ENCODE results near the gene FAM156A.
A peak's percentile ranks its signal among the peaks of the same experiment; 100 is the strongest.
"Not testable (repeated sequence)": the region's sequence is repeated elsewhere in the genome, so short reads cannot be mapped to it uniquely, and the experiment has no call there.

FAM156A gene

DNA sequence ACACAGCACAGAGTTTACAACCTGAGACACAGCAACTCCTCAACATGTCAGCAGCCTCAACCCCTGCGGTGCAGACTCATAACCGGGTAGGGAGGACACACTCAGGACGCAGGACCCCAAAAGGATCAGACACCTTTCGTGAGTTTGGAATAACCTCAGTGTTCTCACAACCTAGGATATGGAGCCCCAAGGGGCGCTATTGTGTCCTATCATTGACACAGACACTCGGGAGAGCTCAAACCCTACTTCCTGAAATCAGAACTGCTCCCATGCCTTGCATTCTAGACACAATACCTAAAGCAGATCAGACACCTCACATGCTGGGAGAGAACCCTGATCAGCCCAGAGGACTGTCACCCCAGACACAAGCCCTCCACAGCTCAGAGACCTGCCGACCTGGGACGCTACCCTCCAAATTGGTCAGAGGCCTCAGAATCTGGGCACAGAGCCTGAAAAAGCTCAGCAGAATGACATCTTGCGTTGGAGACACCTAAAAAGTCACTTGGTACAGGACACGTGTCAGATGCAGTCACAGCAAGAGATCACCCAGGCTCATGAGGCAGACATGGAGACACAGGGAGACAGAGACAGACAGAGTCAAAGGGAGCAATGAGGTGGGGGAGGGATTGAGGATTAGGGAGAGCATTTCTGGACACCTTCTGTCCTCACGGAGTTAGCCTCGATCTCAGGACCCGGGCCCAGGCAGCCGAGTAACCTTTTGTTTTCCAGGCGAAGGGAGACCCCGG is 8.8 kb upstream of the FAM156A start:
- DNase-seq (ENCODE audit: low read depth): not testable (repeated sequence)

- not testable (repeated sequence) for DNase-seq (ENCODE audit: low read depth)
These were observed 643 bp upstream of the FAM156A start for GRCh38 chrX:52958961-52959360.

DNA sequence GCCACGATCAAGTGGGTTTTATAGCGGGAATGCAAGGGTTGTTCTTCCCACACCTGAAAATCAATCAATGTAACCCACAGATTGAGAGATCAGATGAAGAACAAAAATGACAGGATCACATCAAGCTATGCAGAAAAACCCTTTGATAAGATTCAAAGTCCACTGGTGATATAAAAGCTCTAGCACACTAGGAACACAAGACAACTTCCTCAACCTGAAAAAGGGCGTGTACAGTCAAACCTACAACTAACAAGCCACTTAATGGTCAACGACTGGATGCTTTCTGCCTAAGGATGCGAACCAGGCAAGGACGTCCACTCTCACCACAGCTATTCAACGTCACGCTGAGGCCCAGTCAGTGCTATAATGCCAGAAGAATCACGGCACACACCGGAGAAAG is 8.4 kb downstream of the FAM156A start:
- not testable (repeated sequence) for DNase-seq (ENCODE audit: low read depth)

GRCh38 chrX:52949325-52949724 is 9.0 kb downstream of the FAM156A start:
- DNase-seq (ENCODE audit: low read depth): not testable (repeated sequence)

DNA sequence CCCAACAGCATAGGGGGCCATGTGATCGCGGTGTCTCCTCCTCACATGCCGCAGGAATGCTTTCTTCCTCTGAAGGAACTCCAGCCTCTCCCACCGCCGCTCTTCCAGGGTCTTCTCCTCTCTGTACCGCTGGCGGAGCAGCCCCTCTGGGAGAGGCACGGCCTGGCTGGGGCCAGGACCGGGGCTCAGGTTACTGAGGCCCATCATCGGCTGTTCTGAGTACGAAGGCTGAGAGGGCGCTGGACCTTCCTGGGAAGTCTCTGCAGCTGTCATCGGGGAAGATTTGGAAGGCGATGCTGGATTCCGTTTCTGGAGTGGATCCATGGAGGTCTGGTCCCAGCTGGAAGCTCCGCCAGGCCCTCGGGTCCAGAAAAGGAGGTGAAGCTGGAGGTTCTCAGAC is 10.1 kb downstream of the FAM156A start:
- not testable (repeated sequence) for DNase-seq (ENCODE audit: low read depth)

- not testable (repeated sequence) for DNase-seq (ENCODE audit: low read depth)
These were observed 10.8 kb downstream of the FAM156A start for GRCh38 chrX:52947501-52947900.

DNA sequence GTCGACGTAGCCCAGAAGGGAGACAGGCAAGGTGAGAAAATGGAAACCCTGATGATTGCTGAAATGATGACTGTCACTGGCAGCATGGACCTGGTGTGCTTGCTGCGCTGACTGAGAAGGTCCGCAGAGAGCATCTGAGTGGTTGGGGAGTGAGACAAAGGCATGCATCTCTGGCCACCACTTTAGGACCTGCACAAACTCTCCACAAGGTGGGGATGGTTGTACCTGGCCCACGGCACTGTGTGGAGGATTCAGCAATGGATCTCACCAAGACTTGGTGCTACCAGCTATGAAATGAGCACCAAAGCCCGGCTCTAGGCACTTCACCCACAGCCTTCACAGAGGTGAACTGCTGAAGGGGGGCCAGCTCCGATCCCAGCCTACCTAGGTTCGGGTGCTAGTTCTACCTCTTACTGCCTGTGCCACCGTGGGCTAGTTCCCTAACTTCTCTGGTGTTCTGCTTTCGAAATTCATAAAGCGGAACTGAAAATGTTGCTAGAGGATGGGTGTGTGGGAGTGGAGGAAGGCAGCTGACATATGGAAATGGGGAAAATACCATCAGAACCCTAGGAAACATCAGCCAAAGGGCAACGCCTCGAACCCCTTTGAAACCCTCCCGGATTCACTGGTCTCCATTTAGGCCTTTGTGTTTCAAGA is 12.4 kb downstream of the FAM156A start:
- not testable (repeated sequence) for DNase-seq (ENCODE audit: low read depth)

DNA sequence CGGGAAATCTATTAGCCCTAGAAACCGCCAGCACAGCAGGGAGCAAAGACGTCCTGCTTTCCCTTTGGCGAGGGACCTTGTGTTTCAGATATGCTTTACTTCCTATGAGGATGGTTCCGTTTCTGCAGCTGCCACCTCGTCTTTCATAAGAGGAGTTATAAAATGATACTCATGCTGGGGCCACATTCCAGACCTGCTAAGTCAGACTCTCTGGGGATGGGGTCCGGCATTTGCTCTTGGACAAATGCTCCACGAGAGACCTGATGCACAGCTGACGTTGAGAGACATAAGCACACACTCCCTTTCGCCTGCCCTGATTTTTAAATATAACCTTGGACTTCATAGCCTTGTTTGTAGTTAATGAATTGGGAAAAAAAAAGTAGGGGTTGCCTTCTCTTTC is 16.6 kb downstream of the FAM156A start:
- not testable (repeated sequence) for DNase-seq (ENCODE audit: low read depth)

GRCh38 chrX:52940704-52941103 is 17.6 kb downstream of the FAM156A start:
- not testable (repeated sequence) for DNase-seq (ENCODE audit: low read depth)

DNA sequence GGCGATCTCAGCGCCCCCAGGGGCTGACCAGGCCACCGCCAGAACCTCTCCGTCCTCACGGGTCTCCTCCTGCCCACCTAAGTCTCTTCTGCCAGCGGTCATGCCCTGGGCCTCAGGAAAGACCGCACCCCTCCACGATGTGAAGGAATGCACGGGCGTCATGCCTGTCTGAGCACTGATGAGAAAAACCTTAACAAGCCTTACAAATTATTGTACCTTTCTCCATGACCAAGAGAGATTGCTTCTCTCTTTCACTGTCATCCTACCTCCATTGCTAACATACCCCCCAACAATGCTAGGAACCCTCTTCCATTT is 22.9 kb downstream of the FAM156A start:
- DNase-seq (ENCODE audit: low read depth): not testable (repeated sequence)

- DNase-seq (ENCODE audit: low read depth): peak; percentile 70
These were observed 23.4 kb downstream of the FAM156A start for GRCh38 chrX:52934704-52935469.

- no peak for DNase-seq (ENCODE audit: low read depth)
These were observed 24.2 kb downstream of the FAM156A start for GRCh38 chrX:52933976-52934703.

- DNase-seq (ENCODE audit: low read depth): no peak
These were observed 25.1 kb downstream of the FAM156A start for GRCh38 chrX:52933213-52933612.

- not testable (repeated sequence) for DNase-seq (ENCODE audit: low read depth)
These were observed 28.1 kb downstream of the FAM156A start for GRCh38 chrX:52930214-52930613.

GRCh38 chrX:52923781-52924241 is 34.5 kb downstream of the FAM156A start:
- DNase-seq (ENCODE audit: low read depth): no peak

GRCh38 chrX:52914704-52915103 is 43.6 kb downstream of the FAM156A start:
- DNase-seq (ENCODE audit: low read depth): not testable (repeated sequence)

- not testable (repeated sequence) for DNase-seq (ENCODE audit: low read depth)
These were observed 44.6 kb downstream of the FAM156A start for GRCh38 chrX:52913681-52914080.

DNA sequence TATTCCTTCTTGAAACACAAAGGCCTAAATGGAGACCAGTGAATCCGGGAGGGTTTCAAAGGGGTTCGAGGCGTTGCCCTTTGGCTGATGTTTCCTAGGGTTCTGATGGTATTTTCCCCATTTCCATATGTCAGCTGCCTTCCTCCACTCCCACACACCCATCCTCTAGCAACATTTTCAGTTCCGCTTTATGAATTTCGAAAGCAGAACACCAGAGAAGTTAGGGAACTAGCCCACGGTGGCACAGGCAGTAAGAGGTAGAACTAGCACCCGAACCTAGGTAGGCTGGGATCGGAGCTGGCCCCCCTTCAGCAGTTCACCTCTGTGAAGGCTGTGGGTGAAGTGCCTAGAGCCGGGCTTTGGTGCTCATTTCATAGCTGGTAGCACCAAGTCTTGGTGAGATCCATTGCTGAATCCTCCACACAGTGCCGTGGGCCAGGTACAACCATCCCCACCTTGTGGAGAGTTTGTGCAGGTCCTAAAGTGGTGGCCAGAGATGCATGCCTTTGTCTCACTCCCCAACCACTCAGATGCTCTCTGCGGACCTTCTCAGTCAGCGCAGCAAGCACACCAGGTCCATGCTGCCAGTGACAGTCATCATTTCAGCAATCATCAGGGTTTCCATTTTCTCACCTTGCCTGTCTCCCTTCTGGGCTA is 48.9 kb downstream of the FAM156A start:
- not testable (repeated sequence) for DNase-seq (ENCODE audit: low read depth)

DNA sequence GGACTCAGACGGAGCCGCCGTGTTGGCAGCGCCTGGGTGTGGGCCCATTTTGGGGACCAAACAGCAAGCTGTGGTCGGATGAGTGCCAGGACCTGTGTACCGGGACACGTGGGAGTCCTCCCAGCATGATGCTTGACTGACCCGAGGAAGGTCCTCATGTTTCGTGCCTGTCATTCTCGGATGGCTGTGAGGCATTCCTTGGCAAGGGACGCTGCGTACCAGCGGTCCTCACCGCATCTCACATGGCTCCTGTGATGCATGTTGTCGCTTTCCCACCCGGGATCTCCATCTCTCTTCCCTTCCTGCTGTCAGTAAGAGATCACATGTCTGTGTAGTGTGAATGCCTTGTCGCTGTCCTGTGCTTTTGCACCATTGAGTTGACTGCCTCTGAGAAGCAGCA is 50.4 kb downstream of the FAM156A start:
- DNase-seq (ENCODE audit: low read depth): not testable (repeated sequence)

- not testable (repeated sequence) for DNase-seq (ENCODE audit: low read depth)
These were observed 51.2 kb downstream of the FAM156A start for GRCh38 chrX:52907137-52907536.

DNA sequence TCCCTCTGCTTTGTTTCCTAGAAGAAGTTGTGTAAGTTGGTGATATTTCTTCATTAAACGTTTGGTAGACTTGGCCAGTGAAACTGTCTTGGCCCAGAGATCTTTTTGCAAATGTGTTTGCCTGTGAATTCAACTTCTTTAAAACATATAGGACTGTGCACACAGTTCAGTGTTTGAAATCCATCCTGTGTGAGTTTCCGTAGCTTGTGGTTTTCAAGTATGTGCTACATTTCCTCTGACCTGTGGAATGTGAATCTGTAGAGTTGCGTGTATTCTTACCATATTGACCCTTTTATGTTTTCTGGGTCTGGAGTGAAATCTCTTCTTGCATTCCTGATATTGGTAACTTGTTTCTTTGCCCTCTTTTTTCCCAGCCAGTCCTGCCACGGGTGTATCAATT is 52.2 kb downstream of the FAM156A start:
- DNase-seq (ENCODE audit: low read depth): not testable (repeated sequence)

Measured in stimulated activated CD8-positive, alpha-beta memory T cell treated with anti-CD3 and anti-CD28 coated beads, Interleukin-15, amount 100 ng/mL, for 24 hours (primary cell).